Activated T-cell treated with anti-CD3 and anti-CD28 coated beads for 4 hours (primary cell): Measurements from ENCODE around the gene GPR108.

Experiments
- DNase-seq: peaks from one replicate; pipeline ENCODE4 v3.0.0-alpha.2; 2020

The GPR108 gene

GRCh38 chr19:6736169-6736916 lies 1.0 kb downstream of the GPR108 start:
- DNase-seq: peak; percentile 52

- no peak for DNase-seq
These were observed 2.0 kb downstream of the GPR108 start for GRCh38 chr19:6735181-6735911.

GRCh38 chr19:6734096-6734696 lies 3.2 kb downstream of the GPR108 start:
- no peak for DNase-seq

GRCh38 chr19:6733338-6734095 lies 3.9 kb downstream of the GPR108 start:
- no peak for DNase-seq

GRCh38 chr19:6732803-6733337 lies 4.5 kb downstream of the GPR108 start:
- no peak for DNase-seq

GRCh38 chr19:6731822-6732221 lies 5.6 kb downstream of the GPR108 start:
- DNase-seq: no peak

- DNase-seq: no peak
These were observed 6.3 kb downstream of the GPR108 start for GRCh38 chr19:6730941-6731670.

GRCh38 chr19:6730153-6730804 lies 7.1 kb downstream of the GPR108 start:
- peak; percentile 33 for DNase-seq

GRCh38 chr19:6729573-6730152 lies 7.7 kb downstream of the GPR108 start:
- DNase-seq: no peak

- no peak for DNase-seq
These were observed 9.0 kb downstream of the GPR108 start for GRCh38 chr19:6728346-6728745.

GRCh38 chr19:6725513-6726231 lies 11.7 kb downstream of the GPR108 start:
- no peak for DNase-seq

- DNase-seq: no peak
These were observed 12.5 kb downstream of the GPR108 start for GRCh38 chr19:6724631-6725492.

- DNase-seq: no peak
These were observed 13.6 kb downstream of the GPR108 start for GRCh38 chr19:6723738-6724137.

- DNase-seq: no peak
These were observed 14.2 kb downstream of the GPR108 start for GRCh38 chr19:6723108-6723618.

- no peak for DNase-seq
These were observed 15.6 kb downstream of the GPR108 start for GRCh38 chr19:6721773-6722172.

GRCh38 chr19:6721138-6721474 lies 16.3 kb downstream of the GPR108 start:
- DNase-seq: no peak

- DNase-seq: no peak
These were observed 16.8 kb downstream of the GPR108 start, which contains the start of gene C3 for GRCh38 chr19:6720369-6721137. TSS of gene C3 (minus strand) at chr19:6720650. CDS start at chr19:6720589, 61 bp downstream.

- DNase-seq: no peak
These were observed 17.4 kb downstream of the GPR108 start for GRCh38 chr19:6719992-6720368.

GRCh38 chr19:6719540-6719861 lies 17.9 kb downstream of the GPR108 start:
- DNase-seq: no peak
